Neural crest cell (in vitro differentiated cells): ENCODE data around the gene USP40. TPM values are rescaled to one million over a fixed set of nuclear protein-coding genes. Genes with fewer than 3 reads are reported as not detected.

ENCODE experiments used
- DNase-seq: peaks from one replicate; pipeline ENCODE4 v3.0.0; 2021; ENCODE audit warnings: low read depth, mixed read lengths, low spot score
- H3K27ac Mint-ChIP-seq: one replicate; pipeline ENCODE4 v1.8.0; 2021; ENCODE audit warnings: mild to moderate bottlenecking, mixed read lengths; ENCODE audit not compliant: unreplicated experiment
- H3K27me3 Mint-ChIP-seq: 2 replicates; pipeline ENCODE4 v1.8.0; 2021; ENCODE audit warnings: low read depth, mild to moderate bottlenecking, mixed read lengths
- H3K36me3 Mint-ChIP-seq: 2 replicates; pipeline ENCODE4 v1.8.0; 2021; ENCODE audit warnings: low read depth, mild to moderate bottlenecking, mixed read lengths
- H3K4me1 Mint-ChIP-seq: 2 replicates; pipeline ENCODE4 v1.8.0; 2021; ENCODE audit warnings: mixed read lengths
- H3K4me3 Mint-ChIP-seq: one replicate; pipeline ENCODE4 v1.8.0; 2021; ENCODE audit warnings: mild to moderate bottlenecking, mixed read lengths
- H3K9me3 Mint-ChIP-seq: 2 replicates; pipeline ENCODE4 v1.8.0; 2021; ENCODE audit warnings: mixed read lengths
- total RNA-seq: library from RNA; stranded (reverse); gene quantifications from 2 replicates; pipeline ENCODE4 v1.2.1, GENCODE V29; 2021
- TF ChIP-seq, protein P1 (sequence below): fragments of 200-600 bp; sonication (generic); conservative IDR thresholded peaks from 2 replicates; pipeline ENCODE4 v1.5.0; 2021; ENCODE audit warnings: antibody characterized with exemption, mild to moderate bottlenecking

USP40 gene
- total RNA-seq, 1 donor from 2014 or later, result 25.3 TPM

DNA sequence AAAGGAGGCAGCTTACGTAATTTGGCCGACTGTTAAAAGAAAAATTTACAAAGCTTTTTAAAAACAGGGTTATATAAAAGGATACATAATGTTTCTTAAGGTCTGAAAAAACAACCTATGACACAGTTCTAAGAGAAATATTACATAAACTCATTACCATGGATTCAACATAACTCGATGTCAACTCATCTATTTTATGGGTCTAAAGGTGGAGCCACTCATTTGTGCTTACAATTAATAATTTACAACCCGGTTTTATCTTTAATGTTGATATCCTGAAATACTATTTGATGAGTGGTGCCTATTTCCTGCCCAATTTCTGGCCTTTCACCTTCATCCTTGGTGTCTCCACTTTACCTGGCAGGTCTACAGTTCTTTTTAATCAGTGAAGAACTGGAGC lies 15.1 kb downstream of the USP40 start:
- no peaks in the 10 kb centered on the region for H3K27me3 Mint-ChIP-seq
- no peaks in the 10 kb centered on the region for H3K4me1 Mint-ChIP-seq
- no peak overlapping the region for H3K27ac Mint-ChIP-seq
- DNase-seq, result no peak
- peaks cover 5% of the 10 kb centered on the region for H3K36me3 Mint-ChIP-seq
- TF ChIP-seq, protein P1, sequence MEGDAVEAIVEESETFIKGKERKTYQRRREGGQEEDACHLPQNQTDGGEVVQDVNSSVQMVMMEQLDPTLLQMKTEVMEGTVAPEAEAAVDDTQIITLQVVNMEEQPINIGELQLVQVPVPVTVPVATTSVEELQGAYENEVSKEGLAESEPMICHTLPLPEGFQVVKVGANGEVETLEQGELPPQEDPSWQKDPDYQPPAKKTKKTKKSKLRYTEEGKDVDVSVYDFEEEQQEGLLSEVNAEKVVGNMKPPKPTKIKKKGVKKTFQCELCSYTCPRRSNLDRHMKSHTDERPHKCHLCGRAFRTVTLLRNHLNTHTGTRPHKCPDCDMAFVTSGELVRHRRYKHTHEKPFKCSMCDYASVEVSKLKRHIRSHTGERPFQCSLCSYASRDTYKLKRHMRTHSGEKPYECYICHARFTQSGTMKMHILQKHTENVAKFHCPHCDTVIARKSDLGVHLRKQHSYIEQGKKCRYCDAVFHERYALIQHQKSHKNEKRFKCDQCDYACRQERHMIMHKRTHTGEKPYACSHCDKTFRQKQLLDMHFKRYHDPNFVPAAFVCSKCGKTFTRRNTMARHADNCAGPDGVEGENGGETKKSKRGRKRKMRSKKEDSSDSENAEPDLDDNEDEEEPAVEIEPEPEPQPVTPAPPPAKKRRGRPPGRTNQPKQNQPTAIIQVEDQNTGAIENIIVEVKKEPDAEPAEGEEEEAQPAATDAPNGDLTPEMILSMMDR, result no peak
- no peak overlapping the region for H3K4me3 Mint-ChIP-seq
- no peaks in the 10 kb centered on the region for H3K9me3 Mint-ChIP-seq

DNA sequence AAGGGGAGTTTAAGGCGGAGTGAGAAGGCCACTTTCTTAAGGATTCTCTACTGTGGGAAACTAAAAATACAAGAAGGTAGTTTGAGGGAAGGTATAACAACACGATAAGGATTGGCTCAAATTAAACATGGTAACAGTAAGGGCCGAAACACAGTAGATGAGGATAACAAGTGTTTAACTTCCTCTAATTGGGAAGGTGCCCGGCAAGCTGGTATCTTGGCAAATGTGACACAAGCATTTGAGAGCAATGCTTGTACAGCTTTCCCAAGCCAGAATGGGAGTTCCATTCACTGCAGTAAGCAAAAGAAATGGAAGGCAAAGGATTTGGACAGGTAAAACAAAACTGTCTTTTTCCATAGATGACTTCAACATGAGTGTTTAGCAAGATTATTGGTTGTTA lies 19.8 kb downstream of the USP40 start:
- peaks cover 22% of the 10 kb centered on the region for H3K36me3 Mint-ChIP-seq
- H3K9me3 Mint-ChIP-seq, result no peaks in the 10 kb centered on the region
- no peak for DNase-seq
- TF ChIP-seq, protein P1, result no peak
- H3K27me3 Mint-ChIP-seq, result no peaks in the 10 kb centered on the region
- no peak overlapping the region for H3K27ac Mint-ChIP-seq
- H3K4me3 Mint-ChIP-seq, result no peak overlapping the region
- H3K4me1 Mint-ChIP-seq, result no peaks in the 10 kb centered on the region

- no peak for DNase-seq
- peak overlapping the region; percentile 14 for H3K27ac Mint-ChIP-seq
- H3K36me3 Mint-ChIP-seq, result peaks cover 25% of the 10 kb centered on the region
- H3K4me3 Mint-ChIP-seq, result no peak overlapping the region
- H3K9me3 Mint-ChIP-seq, result no peaks in the 10 kb centered on the region
- TF ChIP-seq, protein P1, result no peak
- H3K27me3 Mint-ChIP-seq, result no peaks in the 10 kb centered on the region
- no peaks in the 10 kb centered on the region for H3K4me1 Mint-ChIP-seq
Observed at GRCh38 chr2:233546101-233546500, 20.5 kb downstream of the USP40 start.

GRCh38 chr2:233544200-233544610 lies 22.4 kb downstream of the USP40 start:
- no peak overlapping the region for H3K27ac Mint-ChIP-seq
- TF ChIP-seq, protein P1, result no peak
- no peak for DNase-seq
- H3K4me3 Mint-ChIP-seq, result no peak overlapping the region
- H3K4me1 Mint-ChIP-seq, result no peaks in the 10 kb centered on the region
- no peaks in the 10 kb centered on the region for H3K27me3 Mint-ChIP-seq
- H3K36me3 Mint-ChIP-seq, result peaks cover 27% of the 10 kb centered on the region
- H3K9me3 Mint-ChIP-seq, result no peaks in the 10 kb centered on the region

DNA sequence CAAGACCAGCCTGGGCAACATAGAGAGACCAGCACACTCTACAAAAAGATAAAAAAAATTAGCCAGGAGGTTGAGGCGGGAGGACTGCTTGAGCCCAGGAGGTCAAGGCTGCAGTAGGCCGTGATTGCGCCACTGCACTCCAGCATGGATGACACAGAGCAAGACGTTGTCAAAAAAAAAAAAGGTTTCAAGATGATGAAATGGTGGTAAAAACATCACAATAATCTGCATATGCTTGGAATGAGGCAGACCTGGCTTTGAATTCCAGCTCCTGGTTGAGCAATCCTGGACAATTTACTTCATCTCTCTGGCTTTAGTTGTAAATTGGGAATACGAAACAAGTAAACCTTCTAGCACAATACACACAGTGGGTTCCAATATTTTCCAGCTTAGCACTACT lies 24.1 kb downstream of the USP40 start:
- Mint-ChIP-seq H3K4me1 (no peaks in the 10 kb centered on the region), H3K9me3 (no peaks in the 10 kb centered on the region), H3K27me3 (no peaks in the 10 kb centered on the region), H3K4me3 (no peak overlapping the region), H3K27ac (no peak overlapping the region), H3K36me3 (peaks cover 25% of the 10 kb centered on the region)
- TF ChIP-seq, protein P1, result no peak
- no peak for DNase-seq

DNA sequence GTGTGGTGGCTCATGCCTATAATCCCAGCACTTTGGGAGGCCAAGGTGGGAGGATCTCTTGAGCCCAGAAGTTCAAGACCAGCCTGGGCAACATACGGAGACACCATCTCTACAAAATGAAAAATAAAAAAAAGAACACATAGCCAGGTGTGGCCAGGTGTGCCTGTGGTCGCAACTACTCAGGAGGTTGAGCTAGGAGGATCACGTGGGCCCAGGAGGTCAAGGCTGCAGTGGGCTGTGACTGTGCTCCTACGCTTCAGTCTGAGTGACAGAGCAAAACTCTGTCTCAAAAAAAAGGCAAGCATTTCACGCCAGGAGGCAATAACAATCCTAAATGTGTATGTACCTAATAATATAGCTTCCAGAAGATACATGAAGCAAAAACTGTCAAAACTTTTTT lies 27.8 kb downstream of the USP40 start:
- no peak overlapping the region for H3K27ac Mint-ChIP-seq
- peaks cover 21% of the 10 kb centered on the region for H3K36me3 Mint-ChIP-seq
- no peak for DNase-seq
- no peak overlapping the region for H3K4me3 Mint-ChIP-seq
- no peaks in the 10 kb centered on the region for H3K27me3 Mint-ChIP-seq
- TF ChIP-seq, protein P1, result no peak
- H3K4me1 Mint-ChIP-seq, result no peaks in the 10 kb centered on the region
- no peaks in the 10 kb centered on the region for H3K9me3 Mint-ChIP-seq
